Left lung (tissue), 10 donors: ENCODE data around the gene SV2B. TPM values are rescaled to one million over a fixed set of nuclear protein-coding genes. Genes with fewer than 3 reads are reported as not detected.

ENCODE experiments used
- ATAC-seq: fragments of 200-7000 bp; cut with Tn5 transposase; one replicate; pipeline ENCODE4 v1.9.1; 2020; ENCODE audit warnings: moderate library complexity
- DNase-seq, 4 donors: peaks; one replicate each; pipeline ENCODE4 v3.0.0-alpha.2; 2013 to 2020
- H3K27ac ChIP-seq, 2 donors: fragments of 200-600 bp; sonication (generic) in 1 of 2; one replicate each; pipeline versions ENCODE4 v1.5.0 to v1.8.0; 2020 to 2021
- H3K27me3 ChIP-seq, 2 donors: fragments of 200-600 bp; sonication (generic) in 1 of 2; one replicate each; pipeline versions ENCODE4 v1.5.0 to v1.8.0; 2020 to 2021
- H3K36me3 ChIP-seq, 2 donors: fragments of 200-600 bp; sonication (generic) in 1 of 2; one replicate each; pipeline versions ENCODE4 v1.5.0 to v1.8.0; 2020 to 2021
- H3K4me1 ChIP-seq, 2 donors: fragments of 200-600 bp; one replicate each; pipeline ENCODE4 v1.8.0; 2021
- H3K4me3 ChIP-seq, 2 donors: fragments of 200-600 bp; sonication (generic) in 1 of 2; one replicate each; pipeline versions ENCODE4 v1.5.0 to v1.8.0; 2020 to 2021; ENCODE audit warnings: mild to moderate bottlenecking in 1 of 2
- H3K9me3 ChIP-seq, 2 donors: fragments of 200-600 bp; sonication (generic) in 1 of 2; one replicate each; pipeline versions ENCODE4 v1.5.0 to v1.8.0; 2020 to 2021
- intact Hi-C, 2 donors: fragments of 100-400 bp; cut with DNase I; formaldehyde crosslinking; loops; one replicate each; pipeline versions ENCODE4 v1.11.2 to v1.14.2; 2022
- polyA plus RNA-seq, 6 donors: library from polyadenylated mRNA; unstranded; fragments of 120-200 nt; gene quantifications; one replicate each; pipeline ENCODE4 v1.2.1, GENCODE V29; 2013; ENCODE audit not compliant: insufficient read length in 6 of 6
- total RNA-seq, 2 donors: library from RNA; stranded (reverse); fragmentation: NEBNext Ultra II Directional; extraction: Animal tissue kit (Norgen Biotek cat#: 25700); gene quantifications; one replicate each; pipeline ENCODE4 v1.2.1, GENCODE V29; 2021
- TF ChIP-seq, protein P1 (sequence below), 2 donors: fragments of 200-600 bp; sonication (generic) in 1 of 2; IDR thresholded peaks; one replicate each; pipeline versions ENCODE4 v1.5.0 to v1.8.0; 2021; ENCODE audit warnings: antibody characterized with exemption in 2 of 2
- donor health status: DM: no; HTN: yes; CAD: no.
- donor health status: DM: no; HTN: no; CAD: no.

SV2B gene
- total and polyA plus RNA-seq, 8 donors, result 0.58 to 3.2 (median 1.4) TPM

DNA sequence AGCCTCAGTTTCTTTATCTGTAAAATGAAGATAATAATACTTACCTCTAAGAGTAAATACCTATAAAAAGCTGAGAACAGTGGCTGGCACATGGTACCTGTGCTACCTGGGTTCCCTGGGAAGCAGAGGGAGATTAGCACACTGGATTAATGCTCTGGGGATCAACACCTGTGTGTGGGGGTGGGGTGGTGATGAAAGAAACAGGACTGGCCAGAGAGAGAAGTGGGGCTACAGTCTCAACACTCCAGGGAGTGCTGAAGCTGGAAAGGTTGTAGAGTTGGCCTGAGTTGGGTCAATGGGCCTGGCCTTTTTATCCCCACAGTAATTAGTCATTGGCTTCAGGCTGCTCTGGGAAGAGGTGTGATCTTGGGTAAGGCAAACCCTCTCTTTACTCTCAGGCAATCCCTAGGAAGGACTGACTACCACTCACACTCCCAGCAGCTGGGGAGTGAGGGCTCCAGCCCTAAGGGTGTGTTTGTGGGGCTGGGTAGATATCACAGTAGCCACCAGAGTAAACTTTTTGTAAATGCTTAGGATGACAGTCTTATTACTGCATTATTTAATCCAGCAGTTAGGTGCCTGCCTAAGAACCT, 102.5 kb downstream of the SV2B start:
- peaks cover 0 to 4% of the 10 kb centered on the region in 2 donors for H3K27me3 ChIP-seq
- H3K4me3 ChIP-seq, result no peak overlapping the region
- H3K4me1 ChIP-seq, result no peaks in the 10 kb centered on the region
- DNase-seq (no peak), ATAC-seq (no peak)
- no peaks in the 10 kb centered on the region for H3K9me3 ChIP-seq
- H3K36me3 ChIP-seq, result no peaks in the 10 kb centered on the region
- TF ChIP-seq, protein P1, sequence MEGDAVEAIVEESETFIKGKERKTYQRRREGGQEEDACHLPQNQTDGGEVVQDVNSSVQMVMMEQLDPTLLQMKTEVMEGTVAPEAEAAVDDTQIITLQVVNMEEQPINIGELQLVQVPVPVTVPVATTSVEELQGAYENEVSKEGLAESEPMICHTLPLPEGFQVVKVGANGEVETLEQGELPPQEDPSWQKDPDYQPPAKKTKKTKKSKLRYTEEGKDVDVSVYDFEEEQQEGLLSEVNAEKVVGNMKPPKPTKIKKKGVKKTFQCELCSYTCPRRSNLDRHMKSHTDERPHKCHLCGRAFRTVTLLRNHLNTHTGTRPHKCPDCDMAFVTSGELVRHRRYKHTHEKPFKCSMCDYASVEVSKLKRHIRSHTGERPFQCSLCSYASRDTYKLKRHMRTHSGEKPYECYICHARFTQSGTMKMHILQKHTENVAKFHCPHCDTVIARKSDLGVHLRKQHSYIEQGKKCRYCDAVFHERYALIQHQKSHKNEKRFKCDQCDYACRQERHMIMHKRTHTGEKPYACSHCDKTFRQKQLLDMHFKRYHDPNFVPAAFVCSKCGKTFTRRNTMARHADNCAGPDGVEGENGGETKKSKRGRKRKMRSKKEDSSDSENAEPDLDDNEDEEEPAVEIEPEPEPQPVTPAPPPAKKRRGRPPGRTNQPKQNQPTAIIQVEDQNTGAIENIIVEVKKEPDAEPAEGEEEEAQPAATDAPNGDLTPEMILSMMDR (IDR thresholded peaks at IDR 0.05), result no peak
- no peak overlapping the region for H3K27ac ChIP-seq
- intact Hi-C loops, result no loop called here

DNA sequence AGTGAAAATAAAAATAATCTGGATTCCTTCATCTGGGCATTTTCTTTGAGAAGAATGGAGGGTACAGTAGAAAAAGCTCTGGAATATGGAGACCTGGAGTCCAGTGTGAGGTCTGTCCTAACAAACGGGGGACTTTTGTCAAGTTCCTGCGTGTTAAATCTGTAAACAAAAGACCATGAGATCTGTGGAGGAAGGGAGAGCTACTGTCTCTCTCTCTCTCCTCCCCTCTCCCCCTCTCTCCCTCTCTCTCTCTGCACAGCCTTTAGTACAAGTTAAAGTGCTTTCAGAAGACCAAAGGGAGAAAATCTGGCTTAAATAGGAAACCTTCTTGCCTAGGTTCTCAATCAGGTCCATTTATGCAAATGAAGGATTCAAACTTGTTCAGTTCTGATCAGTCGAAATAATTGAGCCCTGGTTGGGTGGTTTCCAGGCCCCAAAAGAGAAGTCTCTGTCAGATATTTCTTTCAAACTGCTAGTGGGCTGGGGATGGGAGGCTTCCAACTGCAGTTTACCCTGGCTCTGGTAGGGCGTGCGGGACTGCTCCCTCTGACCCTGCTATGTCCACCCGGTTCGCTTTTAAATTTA, 103.7 kb downstream of the SV2B start:
- no peak for ATAC-seq
- Histone ChIP-seq H3K4me1 (no peaks in the 10 kb centered on the region), H3K4me3 (no peak overlapping the region), H3K27me3 (peaks cover 0 to 4% of the 10 kb centered on the region in 2 donors), H3K9me3 (no peaks in the 10 kb centered on the region), H3K36me3 (no peaks in the 10 kb centered on the region), H3K27ac (no peak overlapping the region)
- TF ChIP-seq, protein P1 (IDR thresholded peaks at IDR 0.05), result no peak
- DNase-seq, result no peak
- intact Hi-C loops, result no loop called here

DNA sequence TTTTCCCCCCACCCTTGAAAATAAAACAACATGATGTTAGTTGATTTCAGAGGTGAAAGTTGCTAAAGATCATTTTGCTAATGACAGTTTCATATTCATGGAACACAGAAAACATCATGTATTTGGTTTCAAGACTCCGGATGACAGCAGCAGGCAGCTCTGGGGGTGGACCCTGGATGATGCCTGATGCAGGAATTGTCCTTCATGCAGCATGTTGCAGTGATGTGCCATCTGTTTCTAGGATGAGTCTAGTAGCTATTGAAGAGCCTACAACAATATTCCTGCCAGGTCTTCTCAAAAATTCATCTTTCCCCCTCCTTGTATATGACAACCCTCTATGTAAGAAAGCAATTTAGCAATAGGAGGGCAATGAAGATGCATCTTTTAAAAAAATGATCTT, 108.3 kb downstream of the SV2B start:
- intact Hi-C loops, result no loop called here
- ATAC-seq, result no peak
- DNase-seq, result no peak
- H3K4me1 ChIP-seq, result no peaks in the 10 kb centered on the region
- H3K27ac ChIP-seq, result no peak overlapping the region
- H3K9me3 ChIP-seq, result no peaks in the 10 kb centered on the region
- H3K4me3 ChIP-seq, result no peak overlapping the region
- TF ChIP-seq, protein P1 (IDR thresholded peaks at IDR 0.05), result no peak
- H3K27me3 ChIP-seq, result peaks cover 0 to 11% of the 10 kb centered on the region in 2 donors
- no peaks in the 10 kb centered on the region for H3K36me3 ChIP-seq

DNA sequence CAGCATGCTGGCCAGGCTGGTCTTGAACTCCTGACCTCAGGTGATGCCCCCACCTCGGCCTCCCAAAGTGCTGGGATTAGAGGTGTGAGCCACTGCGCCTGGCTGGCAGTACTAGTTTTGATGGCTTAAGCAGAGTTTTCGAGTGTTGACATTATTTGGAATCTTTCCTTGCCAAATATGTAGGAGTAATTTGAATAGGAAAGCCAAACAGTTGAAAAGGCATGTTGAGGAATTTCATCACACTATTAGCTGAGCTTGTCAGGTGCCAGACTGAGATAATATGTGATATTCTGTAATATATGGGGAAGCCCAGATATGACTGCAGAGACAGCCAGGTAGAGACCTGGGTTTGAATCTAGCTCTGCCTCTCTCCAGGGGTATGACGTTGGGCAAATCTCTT, 109.3 kb downstream of the SV2B start:
- H3K36me3 ChIP-seq, result no peaks in the 10 kb centered on the region

DNA sequence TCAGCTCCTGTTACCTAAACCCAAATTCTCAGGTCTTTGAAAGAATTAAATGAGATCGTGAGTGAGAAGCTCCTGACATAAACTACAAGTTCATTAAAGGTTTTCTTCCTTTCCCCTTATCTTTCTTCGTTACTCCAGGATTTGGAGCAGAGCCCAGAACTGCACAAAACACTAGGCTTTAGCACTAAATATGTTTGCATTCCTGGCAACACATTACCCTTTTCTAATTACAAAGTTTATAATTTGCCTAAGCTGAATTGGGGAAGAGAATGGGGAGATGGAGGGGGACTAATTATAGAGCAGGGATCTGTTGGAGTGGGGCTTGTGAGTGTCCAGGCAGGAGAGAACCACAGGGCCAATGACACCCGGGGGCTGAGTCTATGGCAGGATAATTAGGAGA, 109.7 kb downstream of the SV2B start:
- H3K9me3 ChIP-seq, result no peaks in the 10 kb centered on the region
- ATAC-seq (no peak), DNase-seq (no peak)
- TF ChIP-seq, protein P1 (IDR thresholded peaks at IDR 0.05), result no peak
- intact Hi-C loops, result no loop called here
- no peaks in the 10 kb centered on the region for H3K36me3 ChIP-seq
- H3K27me3 ChIP-seq, result peaks cover 0 to 11% of the 10 kb centered on the region in 2 donors
- no peaks in the 10 kb centered on the region for H3K4me1 ChIP-seq
- no peak overlapping the region for H3K4me3 ChIP-seq
- no peak overlapping the region for H3K27ac ChIP-seq

More for the DNA sequence above, 109.3 kb downstream of the SV2B start:
- no peaks in the 10 kb centered on the region for H3K4me1 ChIP-seq
- no peak for DNase-seq
- intact Hi-C loops, result no loop called here
- peaks cover 0 to 11% of the 10 kb centered on the region in 2 donors for H3K27me3 ChIP-seq
- no peak overlapping the region for H3K27ac ChIP-seq
- peak; percentile 87 for ATAC-seq
- no peak overlapping the region for H3K4me3 ChIP-seq
- TF ChIP-seq, protein P1 (IDR thresholded peaks at IDR 0.05), result no peak
- H3K9me3 ChIP-seq, result no peaks in the 10 kb centered on the region
